CD14-positive monocyte (primary cell): ENCODE data around the gene PYGB. TPM values are rescaled to one million over a fixed set of nuclear protein-coding genes. Genes with fewer than 3 reads are reported as not detected.

Experiments
- DNase-seq, 3 donors: peaks; one replicate each; pipeline ENCODE4 v3.0.0-alpha.2; 2011 to 2022
- H2AFZ ChIP-seq: 2 replicates; pipeline ENCODE4 v1.6.0; 2012; ENCODE audit warnings: mild to moderate bottlenecking, low read depth, low read length, inconsistent platforms; ENCODE audit not compliant: insufficient read depth, poor library complexity, severe bottlenecking
- H3K27ac ChIP-seq, 2 donors: 1 replicate in 1 of 2; 2 replicates in 1 of 2; pipeline ENCODE4 v1.5.1; 2012 to 2013; ENCODE audit warnings: low read length in 2 of 2, control low read depth in 1 of 2, inconsistent platforms in 1 of 2, low read depth in 1 of 2, mild to moderate bottlenecking in 1 of 2
- H3K27me3 ChIP-seq, 2 donors: one replicate each; pipeline versions ENCODE4 v1.6.0 to v1.6.1; 2011 to 2013; ENCODE audit warnings: low read length in 2 of 2; ENCODE audit not compliant: control insufficient read depth in 2 of 2, insufficient read depth in 2 of 2
- H3K36me3 ChIP-seq, 2 donors: replicated peaks in 1 of 2; 1 replicate in 1 of 2; 2 replicates in 1 of 2; pipeline versions ENCODE4 v1.5.1 to v1.6.1; 2012 to 2013; ENCODE audit warnings: low read length in 2 of 2, control low read depth in 1 of 2, inconsistent platforms in 1 of 2, mild to moderate bottlenecking in 1 of 2; ENCODE audit not compliant: insufficient read depth in 2 of 2, control insufficient read depth in 1 of 2
- H3K4me1 ChIP-seq, 2 donors: 1 replicate in 1 of 2; 2 replicates in 1 of 2; pipeline versions ENCODE4 v1.5.1 to v1.6.1; 2012 to 2013; ENCODE audit warnings: low read length in 2 of 2, control low read depth in 1 of 2, inconsistent platforms in 1 of 2, mild to moderate bottlenecking in 1 of 2, moderate library complexity in 1 of 2; ENCODE audit not compliant: insufficient read depth in 2 of 2, control insufficient read depth in 1 of 2
- H3K4me2 ChIP-seq: replicated peaks from 2 replicates; pipeline ENCODE3; 2012; ENCODE audit warnings: low read length, moderate library complexity, mild to moderate bottlenecking; ENCODE audit not compliant: poor library complexity, severe bottlenecking; ENCODE audit errors: extremely low read depth
- H3K4me3 ChIP-seq, 3 experiments: fragments of 200-600 bp in 1 of 3; sonication (generic) in 1 of 3; replicated peaks in 1 of 3; 1 replicate in 2 of 3; 2 replicates in 1 of 3; pipeline ENCODE4 v1.5.1; 2011 to 2013; ENCODE audit warnings: low read length in 3 of 3, mild to moderate bottlenecking in 3 of 3, control low read depth in 2 of 3, low read depth in 2 of 3, inconsistent platforms in 1 of 3, moderate library complexity in 1 of 3
- H3K79me2 ChIP-seq: 2 replicates; pipeline ENCODE4 v1.6.0; 2012; ENCODE audit warnings: mild to moderate bottlenecking, control low read depth, inconsistent platforms, low read length, moderate library complexity; ENCODE audit not compliant: insufficient read depth
- H3K9ac ChIP-seq: 2 replicates; pipeline ENCODE4 v1.6.0; 2017; ENCODE audit warnings: low read length, mild to moderate bottlenecking; ENCODE audit not compliant: insufficient read depth, poor library complexity, severe bottlenecking
- H3K9me3 ChIP-seq, 2 donors: replicated peaks in 1 of 2; 1 replicate in 1 of 2; 2 replicates in 1 of 2; pipeline versions ENCODE4 v1.5.1 to v1.6.1; 2012 to 2013; ENCODE audit warnings: low read length in 2 of 2, control low read depth in 1 of 2; ENCODE audit not compliant: control insufficient read depth in 1 of 2, insufficient read depth in 1 of 2
- H4K20me1 ChIP-seq: 2 replicates; pipeline ENCODE4 v1.6.0; 2012; ENCODE audit warnings: mild to moderate bottlenecking, low read length, control low read depth, moderate library complexity; ENCODE audit not compliant: insufficient read depth
- H3K27ac Mint-ChIP-seq, 7 donors: one replicate each; pipeline ENCODE4 v1.8.0; 2020; ENCODE audit warnings: mild to moderate bottlenecking in 7 of 7, mixed read lengths in 7 of 7, moderate library complexity in 6 of 7, inconsistent platforms in 2 of 7
- H3K27me3 Mint-ChIP-seq, 3 donors: one replicate each; pipeline ENCODE4 v1.8.0; 2021 to 2022; ENCODE audit warnings: low read depth in 3 of 3, mild to moderate bottlenecking in 3 of 3, mixed read lengths in 3 of 3, moderate library complexity in 3 of 3, inconsistent platforms in 1 of 3
- H3K36me3 Mint-ChIP-seq, 2 donors: one replicate each; pipeline ENCODE4 v1.8.0; 2020; ENCODE audit warnings: mixed read lengths in 2 of 2, inconsistent platforms in 1 of 2, mild to moderate bottlenecking in 1 of 2
- H3K4me1 Mint-ChIP-seq: one replicate; pipeline ENCODE4 v1.8.0; 2020; ENCODE audit warnings: mild to moderate bottlenecking, mixed read lengths
- H3K4me3 Mint-ChIP-seq, 2 donors: one replicate each; pipeline ENCODE4 v1.8.0; 2020; ENCODE audit warnings: mild to moderate bottlenecking in 2 of 2, mixed read lengths in 2 of 2, moderate library complexity in 1 of 2
- H3K9me3 Mint-ChIP-seq, 7 donors: one replicate each; pipeline ENCODE4 v1.8.0; 2020 to 2022; ENCODE audit warnings: mixed read lengths in 7 of 7, mild to moderate bottlenecking in 6 of 7, moderate library complexity in 6 of 7, inconsistent platforms in 2 of 7
- WGBS: methylation state at CpG from one replicate; pipeline ENCODE4 v1.1.5; 2013; ENCODE audit warnings: missing lambda C conversion rate; ENCODE audit not compliant: insufficient coverage; 5-methylcytosine and 5-hydroxymethylcytosine counted together
- intact Hi-C, 2 donors: fragments of 100-400 bp; cut with micrococcal nuclease; formaldehyde crosslinking; loops; one replicate each; pipeline versions ENCODE4 v1.15.0 to v1.15.1; 2023
- polyA plus RNA-seq, 3 donors: library from polyadenylated mRNA; depleted of rRNA in 1 of 3; unstranded in 2 of 3; stranded (reverse) in 1 of 3; fragments of 300-500 nt in 2 of 3; fragments of >200 nt in 1 of 3; fragmentation: Illumina TruSeq in 2 of 3; gene quantifications; 1 replicate in 2 of 3; 2 replicates in 1 of 3; pipeline ENCODE4 v1.2.3, GENCODE V29; 2012 to 2021
- TF ChIP-seq, protein P1 (sequence below): fragments of 200-600 bp; IDR thresholded peaks from one replicate; pipeline ENCODE4 v1.8.0; 2022; ENCODE audit warnings: antibody characterized with exemption, mild to moderate bottlenecking

The PYGB gene
- polyA plus RNA-seq, 3 donors = 26.6 to 33.2 (median 26.7) TPM

DNA sequence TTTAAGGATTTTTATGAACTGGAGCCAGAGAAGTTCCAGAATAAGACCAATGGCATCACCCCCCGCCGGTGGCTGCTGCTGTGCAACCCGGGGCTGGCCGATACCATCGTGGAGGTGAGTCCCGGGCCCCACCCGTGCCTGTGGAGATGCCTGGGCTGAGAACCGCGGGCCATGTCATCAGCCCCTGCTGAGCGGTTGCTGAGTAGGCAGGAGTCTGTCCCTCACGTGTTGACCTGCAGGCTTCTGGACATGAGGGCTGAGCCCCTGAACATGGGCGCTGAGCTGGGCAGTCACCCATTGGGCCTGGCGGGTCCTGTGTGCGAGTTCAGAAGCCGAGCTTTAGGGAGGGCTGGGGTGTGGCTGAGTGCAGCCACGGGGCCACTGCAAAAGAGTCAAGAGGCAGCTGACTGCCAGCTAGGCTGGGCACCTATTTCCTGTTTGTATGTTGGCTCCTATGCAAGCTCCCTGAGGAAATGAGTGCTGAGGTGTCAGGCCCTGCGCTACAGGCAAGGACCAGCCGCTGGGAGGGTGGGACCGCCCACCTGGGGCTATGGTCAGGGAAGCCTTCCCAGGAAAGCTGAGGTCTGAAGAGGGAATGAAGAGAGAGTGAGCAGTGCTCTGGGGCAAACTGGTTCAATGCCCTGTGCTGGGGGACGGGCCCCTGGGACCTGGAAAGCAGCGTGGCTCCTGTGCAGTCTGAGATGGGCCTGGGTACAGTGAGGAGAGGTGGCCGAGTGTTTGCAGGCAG, 34.3 kb downstream of the PYGB start:
- Mint-ChIP-seq H3K4me3 (no peak overlapping the region), H3K27me3 (no peaks in the 10 kb centered on the region)
- WGBS = 95% methylated on average over 22 of the region's 22 CpGs

DNA sequence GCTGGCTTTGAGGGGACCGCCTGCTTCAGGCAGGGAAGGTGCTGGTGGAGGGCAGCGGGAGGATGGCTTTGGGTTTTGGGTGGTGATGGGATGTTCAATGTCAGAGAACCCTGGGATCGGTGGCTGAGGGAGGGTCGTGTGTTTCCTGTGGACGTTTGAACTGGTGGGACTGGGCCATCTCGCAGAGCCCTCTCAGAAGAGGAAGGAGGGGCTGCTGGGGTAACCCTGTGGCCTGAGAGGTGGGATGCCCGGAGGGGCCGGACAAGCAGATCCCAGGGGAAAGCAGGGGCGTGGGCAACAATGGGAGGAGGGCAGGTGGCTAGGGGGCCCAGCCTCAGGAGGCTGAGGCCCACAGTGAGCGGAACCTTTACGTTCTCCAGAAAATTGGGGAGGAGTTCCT, 34.9 kb downstream of the PYGB start:
- no peak overlapping the region for H3K4me2 ChIP-seq
- Mint-ChIP-seq H3K4me1 (no peaks in the 10 kb centered on the region), H3K9me3 (peaks cover 0 to 2% (median 0%) of the 10 kb centered on the region in 7 donors), H3K4me3 (no peak overlapping the region), H3K36me3 (peaks cover 72 to 94% of the 10 kb centered on the region in 2 donors), H3K27ac (peak overlapping the region in 2 of 7 donors; percentile 5 to 38), H3K27me3 (no peaks in the 10 kb centered on the region)
- no peaks in the 10 kb centered on the region for H3K4me1 ChIP-seq
- H3K27ac ChIP-seq = no peak overlapping the region
- H2AFZ ChIP-seq = no peak overlapping the region
- H3K9me3 ChIP-seq = no peaks in the 10 kb centered on the region
- no peak overlapping the region for H3K9ac ChIP-seq
- no peaks in the 10 kb centered on the region for H4K20me1 ChIP-seq
- peaks cover 99 to 100% of the 10 kb centered on the region in 2 donors for H3K36me3 ChIP-seq
- H3K79me2 ChIP-seq = no peaks in the 10 kb centered on the region
- intact Hi-C loops = no loop called here
- H3K4me3 ChIP-seq = no peak overlapping the region
- 92% methylated on average over 10 of the region's 11 CpGs for WGBS
- TF ChIP-seq, protein P1, sequence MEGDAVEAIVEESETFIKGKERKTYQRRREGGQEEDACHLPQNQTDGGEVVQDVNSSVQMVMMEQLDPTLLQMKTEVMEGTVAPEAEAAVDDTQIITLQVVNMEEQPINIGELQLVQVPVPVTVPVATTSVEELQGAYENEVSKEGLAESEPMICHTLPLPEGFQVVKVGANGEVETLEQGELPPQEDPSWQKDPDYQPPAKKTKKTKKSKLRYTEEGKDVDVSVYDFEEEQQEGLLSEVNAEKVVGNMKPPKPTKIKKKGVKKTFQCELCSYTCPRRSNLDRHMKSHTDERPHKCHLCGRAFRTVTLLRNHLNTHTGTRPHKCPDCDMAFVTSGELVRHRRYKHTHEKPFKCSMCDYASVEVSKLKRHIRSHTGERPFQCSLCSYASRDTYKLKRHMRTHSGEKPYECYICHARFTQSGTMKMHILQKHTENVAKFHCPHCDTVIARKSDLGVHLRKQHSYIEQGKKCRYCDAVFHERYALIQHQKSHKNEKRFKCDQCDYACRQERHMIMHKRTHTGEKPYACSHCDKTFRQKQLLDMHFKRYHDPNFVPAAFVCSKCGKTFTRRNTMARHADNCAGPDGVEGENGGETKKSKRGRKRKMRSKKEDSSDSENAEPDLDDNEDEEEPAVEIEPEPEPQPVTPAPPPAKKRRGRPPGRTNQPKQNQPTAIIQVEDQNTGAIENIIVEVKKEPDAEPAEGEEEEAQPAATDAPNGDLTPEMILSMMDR = no peak
- H3K27me3 ChIP-seq = no peaks in the 10 kb centered on the region
- DNase-seq = no peak

More for the DNA sequence above, 34.3 kb downstream of the PYGB start:
- Histone ChIP-seq H3K4me2 (no peak overlapping the region), H3K79me2 (no peaks in the 10 kb centered on the region), H3K36me3 (peaks cover 99 to 100% of the 10 kb centered on the region in 2 donors), H3K27me3 (no peaks in the 10 kb centered on the region), H4K20me1 (no peaks in the 10 kb centered on the region), H3K4me3 (no peak overlapping the region), H3K9ac (no peak overlapping the region), H3K9me3 (no peaks in the 10 kb centered on the region), H3K4me1 (no peaks in the 10 kb centered on the region), H3K27ac (no peak overlapping the region), H2AFZ (no peak overlapping the region)
- Mint-ChIP-seq H3K4me1 (no peaks in the 10 kb centered on the region), H3K9me3 (peaks cover 0 to 2% (median 0%) of the 10 kb centered on the region in 7 donors), H3K36me3 (peaks cover 72 to 95% of the 10 kb centered on the region in 2 donors), H3K27ac (peak overlapping the region in 4 of 7 donors; percentile 5 to 38 (median 32))
- no peak for DNase-seq
- intact Hi-C loops = no loop called here
- TF ChIP-seq, protein P1 = no peak
